HepG2 (cell line): ENCODE measurements around the gene TOLLIP. TPM values are rescaled to one million over a fixed set of nuclear protein-coding genes. Genes with fewer than 3 reads are reported as not detected.

Experiments
- ARID5B ChIP-seq: IDR thresholded peaks from 2 replicates; pipeline ENCODE4 v1.4.0; 2020; ENCODE audit warnings: mild to moderate bottlenecking, missing genetic modification reagents
- ARNT2 ChIP-seq: sonication (generic); formaldehyde crosslinking; IDR thresholded peaks from 2 replicates; pipeline ENCODE4 v1.8.0; 2022; ENCODE audit warnings: mild to moderate bottlenecking, low read depth, missing genetic modification reagents, moderate library complexity
- CBFB ChIP-seq: sonication (generic); formaldehyde crosslinking; IDR thresholded peaks from 2 replicates; pipeline ENCODE4 v1.4.0; 2020; ENCODE audit warnings: missing genetic modification reagents
- ELF3 ChIP-seq: IDR thresholded peaks from 2 replicates; pipeline ENCODE4 v1.6.1; 2016; ENCODE audit warnings: missing genetic modification reagents, missing compliant biosample characterization
- FOXA1 ChIP-seq, 2 experiments: fragments of 450-650 bp in 1 of 2; sonication (generic) in 1 of 2; formaldehyde crosslinking in 1 of 2; IDR thresholded peaks; 2 replicates each; pipeline versions ENCODE4 v1.4.0 to v1.6.1; 2016 to 2020; ENCODE audit warnings: missing genetic modification reagents in 1 of 2
- HES4 ChIP-seq: sonication (generic); formaldehyde crosslinking; IDR thresholded peaks from 2 replicates; pipeline ENCODE4 v1.9.0; 2021; ENCODE audit warnings: mild to moderate bottlenecking, missing genetic modification reagents, borderline replicate concordance
- HIC2 ChIP-seq: sonication (generic); formaldehyde crosslinking; IDR thresholded peaks from 2 replicates; pipeline ENCODE4 v1.9.0; 2022; ENCODE audit warnings: low read depth, missing genetic modification reagents
- KLF11 ChIP-seq: IDR thresholded peaks from 2 replicates; pipeline ENCODE4 v1.6.1; 2016; ENCODE audit warnings: missing compliant biosample characterization
- MED1 ChIP-seq: sonication (generic); formaldehyde crosslinking; IDR thresholded peaks from 2 replicates; pipeline ENCODE4 v1.4.0; 2020; ENCODE audit warnings: missing genetic modification reagents
- MIER3 ChIP-seq: IDR thresholded peaks from 2 replicates; pipeline ENCODE4 v1.6.1; 2016; ENCODE audit warnings: missing compliant biosample characterization, borderline replicate concordance
- NFKB2 ChIP-seq: sonication (generic); formaldehyde crosslinking; IDR thresholded peaks from 2 replicates; pipeline ENCODE4 v1.4.0; 2020; ENCODE audit warnings: missing genetic modification reagents, borderline replicate concordance
- SALL1 ChIP-seq: sonication (generic); formaldehyde crosslinking; IDR thresholded peaks from 2 replicates; pipeline ENCODE4 v1.8.0; 2022; ENCODE audit warnings: mild to moderate bottlenecking, missing genetic modification reagents
- SPEN ChIP-seq: sonication (generic); formaldehyde crosslinking; IDR thresholded peaks from 2 replicates; pipeline ENCODE4 v1.5.1; 2020; ENCODE audit warnings: low read depth, mild to moderate bottlenecking, missing genetic modification reagents
- XRCC5 ChIP-seq: fragments of 200-400 bp; formaldehyde crosslinking; optimal IDR thresholded peaks from 2 replicates; pipeline ENCODE3; 2017; ENCODE audit warnings: mild to moderate bottlenecking, low read length
- ZFP36L2 ChIP-seq: sonication (generic); formaldehyde crosslinking; IDR thresholded peaks from 2 replicates; pipeline ENCODE4 v1.4.0; 2020; ENCODE audit warnings: missing genetic modification reagents
- ZFY ChIP-seq: sonication (generic); formaldehyde crosslinking; IDR thresholded peaks from 2 replicates; pipeline ENCODE4 v1.4.0; 2020; ENCODE audit warnings: missing genetic modification reagents
- ZNF496 ChIP-seq: sonication (generic); formaldehyde crosslinking; IDR thresholded peaks from 2 replicates; pipeline ENCODE4 v1.8.1; 2023; ENCODE audit warnings: mild to moderate bottlenecking, moderate library complexity, missing genetic modification reagents; ENCODE audit not compliant: insufficient replicate concordance
- ZNF557 ChIP-seq: sonication (generic); formaldehyde crosslinking; IDR thresholded peaks from 2 replicates; pipeline ENCODE4 v1.4.0; 2020; ENCODE audit warnings: missing genetic modification reagents
- ZNF598 ChIP-seq: sonication (generic); formaldehyde crosslinking; IDR thresholded peaks from 2 replicates; pipeline ENCODE4 v1.5.1; 2020; ENCODE audit warnings: mild to moderate bottlenecking, missing genetic modification reagents, borderline replicate concordance
- ZNF614 ChIP-seq: IDR thresholded peaks from 2 replicates; pipeline ENCODE4 v1.6.1; 2018; ENCODE audit warnings: missing biosample characterization, missing genetic modification reagents, inconsistent platforms, borderline replicate concordance
- ZNF768 ChIP-seq: sonication (generic); formaldehyde crosslinking; IDR thresholded peaks from 2 replicates; pipeline ENCODE4 v1.4.0; 2020; ENCODE audit warnings: missing genetic modification reagents
- polyA plus RNA-seq, 8 experiments: library from polyadenylated mRNA; depleted of rRNA in 3 of 8; stranded (reverse) in 7 of 8; unstranded in 1 of 8; fragments of >200 nt; fragmentation: Illumina TruSeq in 4 of 8; extraction: Trizol in 4 of 8; gene quantifications; 2 replicates each; pipeline versions ENCODE4 v1.2.1 to v1.2.3, GENCODE V29; 2011 to 2016; ENCODE audit warnings: low read depth in 4 of 8, missing spikeins in 1 of 8, mixed read lengths in 1 of 8; ENCODE audit not compliant: insufficient read depth in 1 of 8
- total RNA-seq, 5 experiments: library from RNA; depleted of rRNA; stranded (reverse); fragments of >200 nt; fragmentation: Illumina TruSeq; extraction: Trizol; gene quantifications; 2 replicates each; pipeline ENCODE4 v1.2.3, GENCODE V29; 2016; ENCODE audit warnings: low read depth in 1 of 5

TOLLIP gene
- total and polyA plus RNA-seq, 2 of the 13 experiments (the other 11 are each of a cell fraction or from before 2014, with no cell fraction given), result 25.9 to 47.5 TPM

DNA sequence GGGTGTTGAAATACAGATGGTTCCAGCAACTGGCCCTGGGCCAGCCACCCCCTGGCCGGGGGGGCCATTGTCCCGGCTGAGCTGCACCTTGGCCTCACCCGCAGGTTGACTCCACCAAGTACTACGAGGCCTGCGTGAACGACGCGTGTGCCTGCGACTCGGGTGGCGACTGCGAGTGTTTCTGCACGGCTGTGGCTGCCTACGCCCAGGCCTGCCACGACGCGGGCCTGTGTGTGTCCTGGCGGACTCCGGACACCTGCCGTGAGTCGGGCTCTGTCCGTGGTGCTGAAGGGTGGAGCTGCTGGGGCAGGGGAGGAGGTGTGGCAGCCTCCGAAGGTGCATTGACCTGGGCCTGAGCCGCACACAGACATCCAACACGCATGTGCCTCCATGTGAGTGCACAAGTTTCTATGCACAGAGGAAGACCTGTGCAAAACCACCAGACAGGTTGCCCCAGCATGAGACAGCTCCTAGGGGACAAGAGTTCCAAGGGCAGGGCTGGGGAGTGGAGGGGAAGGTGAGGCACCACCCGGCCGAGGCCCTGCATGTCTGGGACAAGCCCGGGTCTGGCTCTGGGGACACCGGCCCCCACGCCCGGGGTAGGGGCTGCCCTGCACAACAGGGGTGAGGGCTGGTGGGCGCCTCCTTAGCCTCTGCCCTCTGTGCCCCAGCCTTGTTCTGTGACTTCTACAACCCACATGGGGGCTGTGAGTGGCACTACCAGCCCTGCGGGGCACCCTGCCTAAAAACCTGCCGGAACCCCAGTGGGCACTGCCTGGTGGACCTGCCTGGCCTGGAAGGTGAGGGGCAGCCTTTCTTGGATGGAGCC is 70.5 kb downstream of the TOLLIP start (continued):
- TF ChIP-seq ARID5B (CRISPR knock-in tag) (0 out of 2 replicates have a peak, but pooled peaks have one; percentile 25), FOXA1 (IDR thresholded peaks at IDR 0.05) (no peak), FOXA1 (CRISPR knock-in tag; IDR thresholded peaks at IDR 0.05) (no peak), ARNT2 (peak; percentile 45; the same call in 1 of the 2 replicates), XRCC5 (peak; percentile 34), ELF3 (CRISPR knock-in tag) (0 out of 2 replicates have a peak, but pooled peaks have one; percentile 46), SPEN (CRISPR knock-in tag) (0 out of 2 replicates have a peak, but pooled peaks have one; percentile 28), CBFB (0 out of 2 replicates have a peak, but pooled peaks have one; percentile 21), ZNF557 (peak; percentile 89; the same call in 1 of the 2 replicates), ZNF598 (CRISPR knock-in tag) (peak; percentile 36; the same call in 1 of the 2 replicates), ZFP36L2 (CRISPR knock-in tag) (no peak), ZNF496 (no peak), KLF11 (CRISPR knock-in tag) (peak; percentile 89; the same call in 1 of the 2 replicates), NFKB2 (CRISPR knock-in tag) (peak; percentile 79; the same call in 1 of the 2 replicates), MED1 (peak; percentile 31; the same call in 1 of the 2 replicates), SALL1 (peak; percentile 85), ZFY (CRISPR knock-in tag) (0 out of 2 replicates have a peak, but pooled peaks have one; percentile 37), MIER3 (CRISPR knock-in tag) (0 out of 2 replicates have a peak, but pooled peaks have one; percentile 59), ZNF768 (CRISPR knock-in tag) (peak; percentile 75; the same call in 1 of the 2 replicates), HIC2 (CRISPR knock-in tag) (0 out of 2 replicates have a peak, but pooled peaks have one; percentile 29), ZNF614 (CRISPR knock-in tag) (no peak), HES4 (CRISPR knock-in tag) (peak; percentile 89; the same call in 1 of the 2 replicates)
